CD1c-positive myeloid dendritic cell (primary cell): ENCODE data around the gene HOXD8.

ENCODE experiments used
- DNase-seq: peaks from one replicate; pipeline ENCODE4 v3.0.0-alpha.2; 2016; ENCODE audit errors: extremely low spot score

The HOXD8 gene

GRCh38 chr2:176103194-176103593, 26.3 kb upstream of the HOXD8 start:
- no peak for DNase-seq

GRCh38 chr2:176103742-176104315, 25.7 kb upstream of the HOXD8 start:
- DNase-seq = no peak

GRCh38 chr2:176104316-176105077, 25.0 kb upstream of the HOXD8 start:
- DNase-seq = no peak

GRCh38 chr2:176105078-176105729, 24.3 kb upstream of the HOXD8 start:
- DNase-seq = no peak

GRCh38 chr2:176105730-176106580, 23.6 kb upstream of the HOXD8 start:
- DNase-seq = no peak

GRCh38 chr2:176106581-176107539, 22.6 kb upstream of the HOXD8 start, which contains the start of gene HOXD11:
TSS of gene HOXD11 (plus strand) at chr2:176107280. CDS start at chr2:176107356, 76 bp downstream.
- peak; percentile 15 for DNase-seq

- no peak for DNase-seq
Observed at GRCh38 chr2:176107731-176108181, 21.7 kb upstream of the HOXD8 start.

GRCh38 chr2:176109192-176109901, 20.2 kb upstream of the HOXD8 start:
- no peak for DNase-seq

- no peak for DNase-seq
Observed at GRCh38 chr2:176109946-176110345, 19.6 kb upstream of the HOXD8 start.

- no peak for DNase-seq
Observed at GRCh38 chr2:176110415-176111308, 18.8 kb upstream of the HOXD8 start.

- DNase-seq = peak; percentile 30
Observed at GRCh38 chr2:176111309-176111663, 18.2 kb upstream of the HOXD8 start.

GRCh38 chr2:176111846-176112374, 17.6 kb upstream of the HOXD8 start:
- DNase-seq = no peak

GRCh38 chr2:176112375-176113302, 16.9 kb upstream of the HOXD8 start:
- DNase-seq = no peak

GRCh38 chr2:176114120-176114929, 15.2 kb upstream of the HOXD8 start:
- no peak for DNase-seq

GRCh38 chr2:176114930-176115625, 14.4 kb upstream of the HOXD8 start:
- DNase-seq = no peak
